DMS114 treated with DMSO at 0.1 percent for 48 hours (cell line): ENCODE data around the gene STH.

Experiments used
- DNase-seq: peaks from one replicate; lab custom pipeline; 2025; ENCODE audit not compliant: unreplicated experiment; lab: John Stamatoyannopoulos, UW

Gene STH

DNA sequence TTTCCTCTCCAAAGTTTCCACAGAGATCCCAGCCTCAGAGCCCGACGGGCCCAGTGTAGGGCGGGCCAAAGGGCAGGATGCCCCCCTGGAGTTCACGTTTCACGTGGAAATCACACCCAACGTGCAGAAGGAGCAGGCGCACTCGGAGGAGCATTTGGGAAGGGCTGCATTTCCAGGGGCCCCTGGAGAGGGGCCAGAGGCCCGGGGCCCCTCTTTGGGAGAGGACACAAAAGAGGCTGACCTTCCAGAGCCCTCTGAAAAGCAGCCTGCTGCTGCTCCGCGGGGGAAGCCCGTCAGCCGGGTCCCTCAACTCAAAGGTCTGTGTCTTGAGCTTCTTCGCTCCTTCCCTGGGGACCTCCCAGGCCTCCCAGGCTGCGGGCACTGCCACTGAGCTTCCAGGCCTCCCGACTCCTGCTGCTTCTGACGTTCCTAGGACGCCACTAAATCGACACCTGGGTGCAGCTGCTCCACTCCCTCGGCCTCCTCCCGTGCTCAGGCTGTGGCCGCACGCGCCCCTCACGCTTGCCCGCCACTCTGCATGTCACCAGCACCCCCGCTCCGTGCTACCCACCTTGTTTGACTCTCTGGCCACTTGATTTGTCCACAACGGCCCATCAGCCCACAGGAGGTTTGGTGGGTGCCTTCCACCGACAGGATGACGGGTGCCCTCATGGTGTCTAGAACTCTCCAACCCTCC, 15.3 kb upstream of the STH start:
- no peak for DNase-seq

DNA sequence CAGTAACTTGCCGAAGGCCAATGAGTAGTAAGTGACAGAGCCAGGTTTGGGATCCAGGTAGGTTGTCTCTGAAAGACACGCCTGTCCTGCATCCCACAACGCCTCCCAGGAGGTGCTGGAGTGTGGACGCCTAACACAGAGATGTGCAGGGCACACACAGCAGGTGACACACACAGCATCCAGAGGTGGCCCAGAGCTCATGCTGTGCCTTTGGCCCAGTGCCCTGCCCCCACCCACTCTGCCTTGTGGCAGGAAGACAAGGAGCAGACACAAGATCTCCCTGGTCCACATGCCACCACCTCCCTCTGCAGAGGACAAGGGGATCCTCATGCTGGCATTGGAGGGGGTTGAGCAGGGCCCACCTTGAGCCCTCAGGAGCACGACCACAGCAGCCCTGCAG, 14.7 kb upstream of the STH start:
- DNase-seq: no peak

DNA sequence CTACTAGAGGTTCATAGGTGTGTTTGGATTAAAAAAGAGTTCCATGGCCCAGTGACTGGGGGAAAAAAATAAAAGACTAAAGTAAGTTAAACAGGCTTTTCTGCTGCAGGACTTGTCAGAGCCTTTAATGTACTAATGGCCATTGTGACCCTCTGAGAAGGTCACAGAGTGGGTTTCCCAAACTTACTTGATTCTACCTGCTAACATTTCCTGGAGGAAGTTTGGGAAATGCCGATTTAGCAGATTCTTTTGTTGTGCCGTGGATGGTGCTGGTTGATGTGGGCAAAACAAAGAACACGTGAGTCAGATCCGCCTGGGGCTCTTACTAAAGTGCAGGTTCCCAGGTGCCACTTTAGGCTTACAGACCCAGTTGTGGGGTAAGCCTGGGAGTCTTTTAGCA, 13.6 kb upstream of the STH start:
- DNase-seq: no peak

DNA sequence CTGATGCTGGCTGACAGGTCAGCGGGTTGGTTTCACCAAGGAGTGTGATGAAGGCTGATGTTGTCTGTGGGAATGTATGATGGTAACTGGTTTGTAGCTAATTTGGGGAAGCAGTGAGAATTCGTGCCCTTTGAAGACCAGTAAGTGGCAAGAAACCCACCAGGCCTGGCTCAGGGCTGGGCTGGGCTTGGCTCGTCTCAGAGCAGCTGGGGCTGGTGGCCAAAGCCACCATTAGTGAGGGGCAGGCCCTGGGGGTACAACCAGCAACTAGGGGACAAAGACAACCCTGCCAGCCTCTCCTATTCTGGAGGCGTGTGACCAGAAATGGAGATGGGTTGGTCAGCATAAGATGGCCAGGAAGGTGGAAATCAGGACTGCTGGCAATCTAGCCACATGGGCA, 13.0 kb upstream of the STH start:
- DNase-seq: no peak

DNA sequence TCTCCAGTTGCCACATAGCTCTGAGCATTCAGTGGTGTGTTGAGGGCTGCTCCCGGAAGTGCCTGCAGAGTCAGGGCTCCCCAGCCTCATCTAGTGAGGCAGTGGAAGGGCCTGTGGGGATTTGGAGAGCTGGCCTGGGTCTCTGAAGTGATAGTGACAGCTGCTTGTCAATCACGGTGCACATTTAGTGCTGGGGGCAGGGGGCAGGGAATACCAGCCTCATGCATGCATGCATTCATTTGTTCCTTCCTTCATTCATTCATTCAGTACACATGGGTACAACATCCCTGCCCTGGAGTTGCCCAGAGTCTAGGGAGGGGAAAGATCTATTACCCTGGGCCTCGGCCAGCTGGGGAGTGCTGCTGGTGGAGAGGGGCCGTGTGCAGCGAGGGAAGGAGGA, 11.3 kb upstream of the STH start:
- DNase-seq: no peak

DNA sequence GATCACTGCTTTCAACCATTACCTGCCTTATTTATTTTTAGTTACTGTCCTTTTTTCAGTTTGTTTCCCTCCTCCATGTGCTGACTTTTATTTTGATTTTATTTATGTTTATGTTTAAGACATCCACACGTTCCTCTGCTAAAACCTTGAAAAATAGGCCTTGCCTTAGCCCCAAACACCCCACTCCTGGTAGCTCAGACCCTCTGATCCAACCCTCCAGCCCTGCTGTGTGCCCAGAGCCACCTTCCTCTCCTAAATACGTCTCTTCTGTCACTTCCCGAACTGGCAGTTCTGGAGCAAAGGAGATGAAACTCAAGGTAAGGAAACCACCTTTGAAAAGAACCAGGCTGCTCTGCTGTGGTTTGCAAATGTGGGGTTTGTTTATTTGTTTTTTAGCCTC, 9.3 kb upstream of the STH start:
- no peak for DNase-seq

DNA sequence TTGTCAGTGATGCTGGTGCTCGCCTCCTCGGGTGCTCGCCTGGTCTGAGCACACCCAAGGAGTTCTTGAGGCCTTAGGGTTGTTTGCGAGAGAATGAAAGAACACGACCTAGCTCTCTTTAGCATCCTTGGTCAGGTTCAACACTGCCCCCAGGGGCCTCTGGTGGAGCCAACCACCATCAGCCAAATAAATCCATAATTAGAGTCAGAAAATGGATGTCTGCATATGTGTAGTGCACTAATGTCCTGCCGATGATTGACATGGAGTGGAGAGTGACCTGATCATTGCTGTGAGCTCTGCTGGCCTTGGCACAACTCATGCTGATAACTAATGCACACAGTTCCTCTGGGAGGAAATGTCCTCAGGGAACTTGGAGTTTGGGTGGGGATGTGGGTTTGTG, 8.2 kb upstream of the STH start:
- DNase-seq: no peak

DNA sequence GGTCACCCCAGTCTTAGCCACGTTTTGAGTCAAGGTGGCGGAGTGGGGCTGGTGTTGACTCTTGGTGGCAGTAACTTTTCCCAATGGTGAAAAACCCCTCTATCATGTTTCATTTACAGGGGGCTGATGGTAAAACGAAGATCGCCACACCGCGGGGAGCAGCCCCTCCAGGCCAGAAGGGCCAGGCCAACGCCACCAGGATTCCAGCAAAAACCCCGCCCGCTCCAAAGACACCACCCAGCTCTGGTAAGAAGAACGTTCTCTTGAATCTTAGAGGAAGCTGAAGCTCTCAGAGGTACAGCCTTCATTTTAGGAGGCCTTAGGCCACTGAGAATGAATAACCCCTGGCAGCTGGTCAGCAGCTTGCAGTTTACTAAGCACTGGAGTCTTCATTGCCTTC, 7.7 kb upstream of the STH start:
- DNase-seq: no peak

DNA sequence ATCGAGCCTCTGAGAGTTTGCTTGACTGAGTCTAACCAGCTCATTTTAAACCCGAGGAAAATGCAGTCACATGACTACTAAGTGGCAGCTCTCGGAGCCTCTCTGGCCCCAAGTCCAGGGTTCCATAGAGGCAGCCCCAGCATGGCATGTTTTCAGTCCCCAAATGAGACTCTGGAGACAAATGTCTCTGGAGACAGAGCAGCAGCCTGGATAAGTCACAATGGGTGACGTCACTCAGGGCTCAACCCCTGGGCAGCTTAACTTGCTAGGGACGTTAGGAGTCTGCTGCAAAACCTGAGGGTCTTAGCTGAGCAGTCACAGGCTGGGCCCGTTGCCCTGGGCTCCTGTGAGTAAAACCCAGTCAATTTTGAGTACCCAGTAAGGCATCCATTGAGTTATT, 6.9 kb upstream of the STH start:
- DNase-seq: no peak

DNA sequence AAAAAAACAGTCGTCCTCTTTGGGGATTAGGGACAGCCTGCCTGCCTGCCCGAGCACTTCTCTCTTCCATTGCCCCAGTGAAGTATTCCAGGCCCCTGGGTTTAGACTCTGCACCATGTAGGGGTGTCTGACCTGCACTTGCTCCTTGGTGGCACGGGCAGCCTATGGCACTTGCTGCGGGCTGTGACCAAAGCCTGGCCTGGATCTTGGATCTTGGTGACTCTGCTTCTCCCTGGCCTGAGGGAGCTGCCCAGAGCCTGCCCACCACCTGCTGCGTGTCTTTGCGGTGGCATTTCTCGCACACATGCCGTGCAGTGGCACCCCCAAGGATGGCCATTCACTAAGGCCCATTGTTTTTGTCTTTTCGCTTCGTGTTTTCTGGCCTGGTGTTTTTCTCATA, 6.1 kb upstream of the STH start:
- DNase-seq: no peak

DNA sequence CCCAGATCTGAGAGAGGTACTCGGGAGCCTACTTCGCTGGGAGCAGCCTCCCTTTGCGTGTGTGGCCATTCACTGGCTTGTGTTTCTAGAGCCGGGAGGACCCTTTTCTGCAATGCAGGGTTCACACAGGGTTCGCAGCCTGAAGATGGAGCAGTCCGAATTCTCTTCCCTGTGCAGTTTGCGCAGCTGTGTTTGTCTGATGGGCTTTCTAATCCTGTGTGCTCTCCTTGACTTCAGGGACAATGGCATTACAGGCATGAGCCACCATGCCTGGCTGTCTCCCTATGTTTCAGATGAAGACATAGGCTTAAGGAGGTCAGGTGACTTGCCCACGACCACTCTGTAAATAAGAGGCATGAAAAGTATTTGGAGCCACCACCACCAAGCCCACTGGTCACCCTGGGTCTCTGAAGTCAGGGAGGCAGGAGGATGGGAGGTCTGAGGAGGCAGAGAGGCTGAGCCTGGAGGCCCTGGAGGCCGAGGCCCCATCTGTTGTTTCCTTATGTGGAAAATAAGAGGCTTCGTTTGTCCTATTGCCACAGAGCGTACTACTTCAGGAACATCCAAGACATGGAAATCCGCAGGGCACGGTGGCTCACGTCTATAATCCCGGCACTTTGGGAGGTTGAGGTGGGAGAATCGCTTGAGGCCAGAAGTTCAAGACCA, 5.0 kb upstream of the STH start:
- DNase-seq: no peak

DNA sequence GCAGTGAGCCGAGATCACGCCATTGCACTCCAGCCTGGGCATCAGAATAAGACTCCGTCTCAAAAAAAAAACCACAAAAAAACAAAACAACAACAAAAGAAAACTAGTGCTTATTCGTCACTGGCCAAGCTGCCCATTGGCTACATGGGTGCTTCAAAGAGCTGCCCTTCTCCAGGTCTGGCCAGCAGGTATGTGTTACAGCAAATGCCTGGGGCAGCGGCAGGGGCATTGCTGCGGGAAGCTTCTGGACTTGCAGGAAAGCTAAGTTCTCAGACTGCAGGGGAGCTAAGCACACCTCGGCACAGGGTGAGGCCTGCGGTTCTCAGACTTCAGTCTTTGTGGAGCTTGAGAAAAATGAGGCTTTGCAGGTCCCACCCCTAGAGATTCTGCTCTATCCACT, 4.1 kb upstream of the STH start:
- DNase-seq: no peak

DNA sequence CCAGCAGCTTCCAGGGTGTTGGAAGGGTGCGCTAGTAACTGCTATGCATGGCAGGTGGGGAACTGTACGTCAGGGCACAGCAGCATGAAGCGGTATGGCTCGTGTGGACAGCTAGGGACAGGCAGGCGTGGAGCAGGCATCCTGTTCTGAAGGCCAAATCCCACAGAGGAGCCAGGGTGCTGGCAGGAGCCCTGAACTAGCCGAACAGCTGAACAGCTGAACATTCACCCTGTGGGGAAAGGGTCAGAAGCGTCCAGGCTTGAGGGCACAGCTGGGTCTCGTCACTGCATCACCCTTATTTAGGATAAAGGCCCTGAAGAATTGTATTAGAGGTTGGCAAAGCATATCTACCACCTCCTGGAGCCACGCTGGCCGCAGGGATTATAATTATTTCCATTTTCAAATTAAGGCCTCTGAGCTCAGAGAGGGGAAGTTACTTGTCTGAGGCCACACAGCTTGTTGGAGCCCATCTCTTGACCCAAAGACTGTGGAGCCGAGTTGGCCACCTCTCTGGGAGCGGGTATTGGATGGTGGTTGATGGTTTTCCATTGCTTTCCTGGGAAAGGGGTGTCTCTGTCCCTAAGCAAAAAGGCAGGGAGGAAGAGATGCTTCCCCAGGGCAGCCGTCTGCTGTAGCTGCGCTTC, 3.3 kb upstream of the STH start:
- no peak for DNase-seq

DNA sequence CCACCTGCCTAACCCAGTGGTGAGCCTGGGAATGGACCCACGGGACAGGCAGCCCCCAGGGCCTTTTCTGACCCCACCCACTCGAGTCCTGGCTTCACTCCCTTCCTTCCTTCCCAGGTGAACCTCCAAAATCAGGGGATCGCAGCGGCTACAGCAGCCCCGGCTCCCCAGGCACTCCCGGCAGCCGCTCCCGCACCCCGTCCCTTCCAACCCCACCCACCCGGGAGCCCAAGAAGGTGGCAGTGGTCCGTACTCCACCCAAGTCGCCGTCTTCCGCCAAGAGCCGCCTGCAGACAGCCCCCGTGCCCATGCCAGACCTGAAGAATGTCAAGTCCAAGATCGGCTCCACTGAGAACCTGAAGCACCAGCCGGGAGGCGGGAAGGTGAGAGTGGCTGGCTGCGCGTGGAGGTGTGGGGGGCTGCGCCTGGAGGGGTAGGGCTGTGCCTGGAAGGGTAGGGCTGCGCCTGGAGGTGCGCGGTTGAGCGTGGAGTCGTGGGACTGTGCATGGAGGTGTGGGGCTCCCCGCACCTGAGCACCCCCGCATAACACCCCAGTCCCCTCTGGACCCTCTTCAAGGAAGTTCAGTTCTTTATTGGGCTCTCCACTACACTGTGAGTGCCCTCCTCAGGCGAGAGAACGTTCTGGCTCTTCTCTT, 2.6 kb upstream of the STH start:
- no peak for DNase-seq

DNA sequence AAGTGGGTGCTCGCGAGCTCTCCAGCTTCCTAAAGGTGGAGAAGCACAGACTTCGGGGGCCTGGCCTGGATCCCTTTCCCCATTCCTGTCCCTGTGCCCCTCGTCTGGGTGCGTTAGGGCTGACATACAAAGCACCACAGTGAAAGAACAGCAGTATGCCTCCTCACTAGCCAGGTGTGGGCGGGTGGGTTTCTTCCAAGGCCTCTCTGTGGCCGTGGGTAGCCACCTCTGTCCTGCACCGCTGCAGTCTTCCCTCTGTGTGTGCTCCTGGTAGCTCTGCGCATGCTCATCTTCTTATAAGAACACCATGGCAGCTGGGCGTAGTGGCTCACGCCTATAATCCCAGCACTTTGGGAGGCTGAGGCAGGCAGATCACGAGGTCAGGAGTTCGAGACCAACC, 1.9 kb upstream of the STH start:
- no peak for DNase-seq

DNA sequence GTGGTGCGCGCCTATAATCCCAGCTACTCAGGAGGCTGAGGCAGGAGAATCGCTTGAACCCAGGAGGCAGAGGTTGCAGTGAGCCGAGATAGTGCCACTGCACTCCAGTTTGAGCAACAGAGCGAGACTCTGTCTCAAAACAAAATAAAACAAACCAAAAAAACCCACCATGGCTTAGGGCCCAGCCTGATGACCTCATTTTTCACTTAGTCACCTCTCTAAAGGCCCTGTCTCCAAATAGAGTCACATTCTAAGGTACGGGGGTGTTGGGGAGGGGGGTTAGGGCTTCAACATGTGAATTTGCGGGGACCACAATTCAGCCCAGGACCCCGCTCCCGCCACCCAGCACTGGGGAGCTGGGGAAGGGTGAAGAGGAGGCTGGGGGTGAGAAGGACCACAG, 1.4 kb upstream of the STH start:
- no peak for DNase-seq

DNA sequence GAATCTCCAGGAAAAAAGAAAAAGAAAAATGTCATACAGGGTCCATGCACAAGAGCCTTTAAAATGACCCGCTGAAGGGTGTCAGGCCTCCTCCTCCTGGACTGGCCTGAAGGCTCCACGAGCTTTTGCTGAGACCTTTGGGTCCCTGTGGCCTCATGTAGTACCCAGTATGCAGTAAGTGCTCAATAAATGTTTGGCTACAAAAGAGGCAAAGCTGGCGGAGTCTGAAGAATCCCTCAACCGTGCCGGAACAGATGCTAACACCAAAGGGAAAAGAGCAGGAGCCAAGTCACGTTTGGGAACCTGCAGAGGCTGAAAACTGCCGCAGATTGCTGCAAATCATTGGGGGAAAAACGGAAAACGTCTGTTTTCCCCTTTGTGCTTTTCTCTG, 845 bp downstream of the STH start:
- no peak for DNase-seq

DNA sequence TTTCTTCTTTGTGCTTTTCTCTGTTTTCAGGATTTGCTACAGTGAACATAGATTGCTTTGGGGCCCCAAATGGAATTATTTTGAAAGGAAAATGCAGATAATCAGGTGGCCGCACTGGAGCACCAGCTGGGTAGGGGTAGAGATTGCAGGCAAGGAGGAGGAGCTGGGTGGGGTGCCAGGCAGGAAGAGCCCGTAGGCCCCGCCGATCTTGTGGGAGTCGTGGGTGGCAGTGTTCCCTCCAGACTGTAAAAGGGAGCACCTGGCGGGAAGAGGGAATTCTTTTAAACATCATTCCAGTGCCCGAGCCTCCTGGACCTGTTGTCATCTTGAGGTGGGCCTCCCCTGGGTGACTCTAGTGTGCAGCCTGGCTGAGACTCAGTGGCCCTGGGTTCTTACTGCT, 1.2 kb downstream of the STH start:
- no peak for DNase-seq

DNA sequence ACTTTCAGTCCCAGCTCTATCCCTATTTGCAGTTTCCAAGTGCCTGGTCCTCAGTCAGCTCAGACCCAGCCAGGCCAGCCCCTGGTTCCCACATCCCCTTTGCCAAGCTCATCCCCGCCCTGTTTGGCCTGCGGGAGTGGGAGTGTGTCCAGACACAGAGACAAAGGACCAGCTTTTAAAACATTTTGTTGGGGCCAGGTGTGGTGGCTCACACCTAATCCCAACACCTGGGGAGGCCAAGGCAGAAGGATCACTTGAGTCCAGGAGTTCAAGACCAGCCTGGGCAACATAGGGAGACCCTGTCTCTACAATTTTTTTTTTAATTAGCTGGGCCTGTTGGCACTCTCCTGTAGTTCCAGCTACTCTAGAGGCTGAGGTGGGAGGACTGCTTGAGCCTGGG, 1.7 kb downstream of the STH start:
- DNase-seq: no peak

DNA sequence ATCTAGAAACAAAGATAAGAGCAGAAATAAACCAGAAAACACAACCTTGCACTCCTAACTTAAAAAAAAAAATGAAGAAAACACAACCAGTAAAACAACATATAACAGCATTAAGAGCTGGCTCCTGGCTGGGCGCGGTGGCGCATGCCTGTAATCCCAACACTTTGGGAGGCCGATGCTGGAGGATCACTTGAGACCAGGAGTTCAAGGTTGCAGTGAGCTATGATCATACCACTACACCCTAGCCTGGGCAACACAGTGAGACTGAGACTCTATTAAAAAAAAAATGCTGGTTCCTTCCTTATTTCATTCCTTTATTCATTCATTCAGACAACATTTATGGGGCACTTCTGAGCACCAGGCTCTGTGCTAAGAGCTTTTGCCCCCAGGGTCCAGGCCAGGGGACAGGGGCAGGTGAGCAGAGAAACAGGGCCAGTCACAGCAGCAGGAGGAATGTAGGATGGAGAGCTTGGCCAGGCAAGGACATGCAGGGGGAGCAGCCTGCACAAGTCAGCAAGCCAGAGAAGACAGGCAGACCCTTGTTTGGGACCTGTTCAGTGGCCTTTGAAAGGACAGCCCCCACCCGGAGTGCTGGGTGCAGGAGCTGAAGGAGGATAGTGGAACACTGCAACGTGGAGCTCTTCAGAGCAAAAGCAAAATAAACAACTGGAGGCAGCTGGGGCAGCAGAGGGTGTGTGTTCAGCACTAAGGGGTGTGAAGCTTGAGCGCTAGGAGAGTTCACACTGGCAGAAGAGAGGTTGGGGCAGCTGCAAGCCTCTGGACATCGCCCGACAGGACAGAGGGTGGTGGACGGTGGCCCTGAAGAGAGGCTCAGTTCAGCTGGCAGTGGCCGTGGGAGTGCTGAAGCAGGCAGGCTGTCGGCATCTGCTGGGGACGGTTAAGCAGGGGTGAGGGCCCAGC, 2.6 kb downstream of the STH start:
- no peak for DNase-seq

DNA sequence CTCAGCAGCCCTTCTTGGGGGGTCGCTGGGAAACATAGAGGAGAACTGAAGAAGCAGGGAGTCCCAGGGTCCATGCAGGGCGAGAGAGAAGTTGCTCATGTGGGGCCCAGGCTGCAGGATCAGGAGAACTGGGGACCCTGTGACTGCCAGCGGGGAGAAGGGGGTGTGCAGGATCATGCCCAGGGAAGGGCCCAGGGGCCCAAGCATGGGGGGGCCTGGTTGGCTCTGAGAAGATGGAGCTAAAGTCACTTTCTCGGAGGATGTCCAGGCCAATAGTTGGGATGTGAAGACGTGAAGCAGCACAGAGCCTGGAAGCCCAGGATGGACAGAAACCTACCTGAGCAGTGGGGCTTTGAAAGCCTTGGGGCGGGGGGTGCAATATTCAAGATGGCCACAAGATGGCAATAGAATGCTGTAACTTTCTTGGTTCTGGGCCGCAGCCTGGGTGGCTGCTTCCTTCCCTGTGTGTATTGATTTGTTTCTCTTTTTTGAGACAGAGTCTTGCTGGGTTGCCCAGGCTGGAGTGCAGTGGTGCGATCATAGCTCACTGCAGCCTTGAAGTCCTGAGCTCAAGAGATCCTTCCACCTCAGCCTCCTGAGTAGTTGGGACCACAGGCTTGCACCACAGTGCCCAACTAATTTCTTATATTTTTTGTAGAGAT, 3.4 kb downstream of the STH start:
- peak; percentile 46 for DNase-seq
